Peyer's patch (tissue), 4 donors: ENCODE data around the gene KCNJ6. TPM values are rescaled to one million over a fixed set of nuclear protein-coding genes. Genes with fewer than 3 reads are reported as not detected.
"Not testable (repeated sequence)": the region's sequence is repeated elsewhere in the genome, so short reads cannot be mapped to it uniquely, and the experiment has no call there.

Source experiments
- DNase-seq, 3 donors: peaks; one replicate each; pipeline ENCODE4 v3.0.0-alpha.2; 2017 to 2019
- H3K27ac ChIP-seq, 4 donors: fragments of 200-600 bp; sonication (generic); one replicate each; pipeline ENCODE4 v1.5.1; 2016 to 2019
- H3K27me3 ChIP-seq, 2 donors: fragments of 200-600 bp; sonication (generic); one replicate each; pipeline ENCODE4 v1.5.1; 2019
- H3K36me3 ChIP-seq, 3 donors: fragments of 200-600 bp; sonication (generic); one replicate each; pipeline ENCODE4 v1.5.1; 2016 to 2019
- H3K4me1 ChIP-seq, 4 donors: fragments of 200-600 bp; sonication (generic); one replicate each; pipeline ENCODE4 v1.5.1; 2016 to 2019
- H3K4me3 ChIP-seq, 4 donors: fragments of 200-600 bp; sonication (generic); 1 replicate in 3 of 4; 2 replicates in 1 of 4; pipeline ENCODE4 v1.5.1; 2016 to 2019; ENCODE audit warnings: mild to moderate bottlenecking in 1 of 4
- H3K9me3 ChIP-seq, 4 donors: fragments of 200-600 bp; sonication (generic); one replicate each; pipeline ENCODE4 v1.5.1; 2016 to 2019; ENCODE audit warnings: mild to moderate bottlenecking in 1 of 4
- CTCF ChIP-seq, 6 experiments: fragments of 450-650 bp in 4 of 6; fragments of 200-600 bp in 2 of 6; sonication (generic) in 1 of 6; IDR thresholded peaks; one replicate each; pipeline ENCODE4 v1.5.1; 2017 to 2019; ENCODE audit warnings: antibody characterized with exemption in 6 of 6, mild to moderate bottlenecking in 3 of 6, moderate library complexity in 1 of 6
- POLR2A ChIP-seq, 2 donors: fragments of 450-650 bp; IDR thresholded peaks; one replicate each; pipeline ENCODE4 v1.5.1; 2017; ENCODE audit warnings: antibody characterized with exemption in 2 of 2, mild to moderate bottlenecking in 2 of 2, moderate library complexity in 2 of 2
- total RNA-seq, 4 donors: library from RNA; depleted of rRNA; stranded (reverse); fragments of >200 nt; gene quantifications; one replicate each; pipeline ENCODE4 v1.1.0, GENCODE V29; 2016

Gene KCNJ6
- total RNA-seq, 4 donors from 2014 or later, result 0.13 to 0.83 (median 0.28) TPM

GRCh38 chr21:37653201-37653600, 263.1 kb downstream of the KCNJ6 start:
- Histone ChIP-seq H3K27me3 (no peaks in the 10 kb centered on the region), H3K4me1 (no peaks in the 10 kb centered on the region), H3K4me3 (no peak overlapping the region), H3K9me3 (no peaks in the 10 kb centered on the region), H3K27ac (no peak overlapping the region), H3K36me3 (no peaks in the 10 kb centered on the region)
- TF ChIP-seq POLR2A (IDR thresholded peaks at IDR 0.05) (no peak), CTCF (IDR thresholded peaks at IDR 0.05) (no peak)
- no peak for DNase-seq

DNA sequence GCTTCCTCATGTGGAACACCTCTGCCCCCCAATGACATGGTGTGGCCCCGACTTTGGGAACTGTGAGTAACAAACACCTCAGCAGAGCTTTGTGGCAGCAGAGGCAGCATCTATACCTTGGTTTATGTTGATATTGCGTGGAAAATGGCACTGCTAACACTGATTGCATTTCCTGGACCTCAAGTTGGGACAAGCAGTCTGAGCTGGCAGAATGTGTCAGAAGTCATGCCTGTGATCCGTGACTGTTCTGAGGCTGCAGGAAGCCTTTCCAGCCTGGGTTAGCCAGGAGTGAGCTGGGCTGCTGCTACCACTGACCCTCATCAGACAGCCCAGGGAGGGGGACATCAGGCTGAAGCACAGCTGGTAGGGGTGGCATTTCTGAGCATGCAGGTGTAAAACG, 268.5 kb downstream of the KCNJ6 start:
- Histone ChIP-seq H3K4me1 (no peaks in the 10 kb centered on the region), H3K4me3 (no peak overlapping the region), H3K36me3 (no peaks in the 10 kb centered on the region), H3K9me3 (no peaks in the 10 kb centered on the region), H3K27ac (no peak overlapping the region), H3K27me3 (no peaks in the 10 kb centered on the region)
- no peak for TF ChIP-seq CTCF (IDR thresholded peaks at IDR 0.05)
- TF ChIP-seq POLR2A (IDR thresholded peaks at IDR 0.05), result no peak
- DNase-seq, result no peak

GRCh38 chr21:37646761-37647160, 269.5 kb downstream of the KCNJ6 start:
- not testable (repeated sequence) for H3K36me3 ChIP-seq, H3K4me1 ChIP-seq, H3K4me3 ChIP-seq, H3K9me3 ChIP-seq, H3K27me3 ChIP-seq, H3K27ac ChIP-seq, DNase-seq

GRCh38 chr21:37645848-37646247, 270.4 kb downstream of the KCNJ6 start:
- no peaks in the 10 kb centered on the region for H3K27me3 ChIP-seq
- H3K9me3 ChIP-seq, result no peaks in the 10 kb centered on the region
- H3K36me3 ChIP-seq, result no peaks in the 10 kb centered on the region
- no peak for DNase-seq
- H3K4me3 ChIP-seq, result no peak overlapping the region
- TF ChIP-seq POLR2A (IDR thresholded peaks at IDR 0.05), result no peak
- TF ChIP-seq CTCF (IDR thresholded peaks at IDR 0.05), result no peak
- no peak overlapping the region for H3K27ac ChIP-seq
- H3K4me1 ChIP-seq, result no peaks in the 10 kb centered on the region

- DNase-seq, result no peak
- no peak overlapping the region for H3K27ac ChIP-seq
- H3K36me3 ChIP-seq, result no peaks in the 10 kb centered on the region
- no peaks in the 10 kb centered on the region for H3K4me1 ChIP-seq
- H3K27me3 ChIP-seq, result no peaks in the 10 kb centered on the region
- TF ChIP-seq POLR2A (IDR thresholded peaks at IDR 0.05) (no peak), CTCF (IDR thresholded peaks at IDR 0.05) (no peak)
- no peak overlapping the region for H3K4me3 ChIP-seq
- H3K9me3 ChIP-seq, result no peaks in the 10 kb centered on the region
Measured at GRCh38 chr21:37644636-37645035, 271.6 kb downstream of the KCNJ6 start.

- H3K27me3 ChIP-seq, H3K4me3 ChIP-seq, H3K9me3 ChIP-seq, H3K27ac ChIP-seq, DNase-seq, H3K36me3 ChIP-seq, H3K4me1 ChIP-seq: not testable (repeated sequence)
Measured at GRCh38 chr21:37643862-37644261, 272.4 kb downstream of the KCNJ6 start.

GRCh38 chr21:37642493-37642892, 273.8 kb downstream of the KCNJ6 start:
- TF ChIP-seq CTCF (IDR thresholded peaks at IDR 0.05) (peak in 2 of 6 experiments; percentile 12 to 20), POLR2A (IDR thresholded peaks at IDR 0.05) (no peak)
- H3K4me1 ChIP-seq, result no peaks in the 10 kb centered on the region
- no peak for DNase-seq
- no peaks in the 10 kb centered on the region for H3K27me3 ChIP-seq
- no peak overlapping the region for H3K4me3 ChIP-seq
- no peaks in the 10 kb centered on the region for H3K9me3 ChIP-seq
- H3K27ac ChIP-seq, result no peak overlapping the region
- H3K36me3 ChIP-seq, result no peaks in the 10 kb centered on the region
